K562 (cell line): ENCODE measurements around the gene RHOV. TPM values are rescaled to one million over a fixed set of nuclear protein-coding genes. Genes with fewer than 3 reads are reported as not detected.

ENCODE experiments used
- BRF1 ChIP-seq: IDR thresholded peaks from 3 replicates; pipeline ENCODE4 v1.6.1; 2011; ENCODE audit warnings: borderline replicate concordance, mild to moderate bottlenecking; ENCODE audit not compliant: insufficient read length; ENCODE audit errors: extremely low read depth
- CREM ChIP-seq: IDR thresholded peaks from 2 replicates; pipeline ENCODE4 v1.6.1; 2014; ENCODE audit warnings: antibody characterized with exemption, low read depth
- MTA2 ChIP-seq: fragments of 450-650 bp; IDR thresholded peaks from 2 replicates; pipeline ENCODE4 v1.6.1; 2016; ENCODE audit warnings: low read depth
- NEUROD1 ChIP-seq: fragments of 150-350 bp; IDR thresholded peaks from 2 replicates; pipeline ENCODE4 v1.6.1; 2014; ENCODE audit warnings: borderline replicate concordance, low read length, low read depth; ENCODE audit not compliant: partially characterized antibody
- PCBP2 ChIP-seq: fragments of 200-400 bp; formaldehyde crosslinking; IDR thresholded peaks from 2 replicates; pipeline ENCODE4 v1.6.1; 2018; ENCODE audit warnings: low read length, low read depth, mild to moderate bottlenecking, moderate library complexity; ENCODE audit not compliant: poor library complexity, severe bottlenecking
- RBBP5 ChIP-seq: fragments of 200-600 bp; sonication (generic); IDR thresholded peaks from 2 replicates; pipeline ENCODE4 v1.6.1; 2012; ENCODE audit warnings: borderline replicate concordance, mild to moderate bottlenecking, low read length, control low read depth, inconsistent platforms; ENCODE audit not compliant: insufficient read depth, poor library complexity, severe bottlenecking
- SMAD4 ChIP-seq: fragments of 250-450 bp; sonication (Bioruptor Pico); conservative IDR thresholded peaks from 2 replicates; pipeline ENCODE4 v1.8.0; 2021; ENCODE audit warnings: inconsistent platforms, mild to moderate bottlenecking, moderate library complexity
- TARDBP ChIP-seq: fragments of 450-650 bp; IDR thresholded peaks from 2 replicates; pipeline ENCODE4 v1.6.1; 2016
- TRIM24 ChIP-seq, 2 experiments: fragments of 450-650 bp; IDR thresholded peaks; 2 replicates each; pipeline ENCODE4 v1.6.1; 2016
- UBTF ChIP-seq, 2 experiments: IDR thresholded peaks; 2 replicates each; pipeline ENCODE4 v1.6.1; 2012; ENCODE audit warnings: improper control_type of control experiment in 2 of 2, low read depth in 2 of 2, low read length in 2 of 2, borderline replicate concordance in 1 of 2
- ZKSCAN8 ChIP-seq: fragments of 200-800 bp; sonication (Bioruptor generic); IDR thresholded peaks from 2 replicates; pipeline ENCODE4 v1.6.1; 2016; ENCODE audit warnings: missing genetic modification characterization, missing compliant biosample characterization
- ZNF232 ChIP-seq: sonication (generic); formaldehyde crosslinking; IDR thresholded peaks from 2 replicates; pipeline ENCODE4 v1.8.0; 2022; ENCODE audit warnings: mild to moderate bottlenecking, missing genetic modification reagents
- ZNF239 ChIP-seq: fragments of 250-450 bp; sonication (Bioruptor Pico); IDR thresholded peaks from 2 replicates; pipeline ENCODE4 v1.4.0; 2020; ENCODE audit warnings: mild to moderate bottlenecking
- ZNF609 ChIP-seq: sonication (generic); formaldehyde crosslinking; IDR thresholded peaks from 2 replicates; pipeline ENCODE4 v1.8.1; 2023; ENCODE audit warnings: missing genetic modification reagents, mild to moderate bottlenecking, borderline replicate concordance
- polyA plus RNA-seq, 8 experiments: library from polyadenylated mRNA; depleted of rRNA in 4 of 8; stranded (reverse) in 5 of 8; unstranded in 3 of 8; fragments of >200 nt; fragmentation: Nextera tagmentation in 2 of 8; fragmentation: Illumina TruSeq in 1 of 8; extraction: Ambion mirVana in 2 of 8; extraction: Trizol in 1 of 8; gene quantifications; 2 replicates each; pipeline versions ENCODE4 v1.2.1 to v1.2.3, GENCODE V29; 2011 to 2014; ENCODE audit warnings: inconsistent platforms in 1 of 8, missing spikeins in 1 of 8
- total RNA-seq, 7 experiments: library from RNA; depleted of rRNA in 6 of 7; stranded (reverse); fragments of >200 nt in 6 of 7; fragmentation: Illumina TruSeq in 2 of 7; extraction: Trizol in 2 of 7; gene quantifications; 2 replicates each; pipeline versions ENCODE4 v1.2.1 to v1.2.3, GENCODE V29; 2011 to 2021; ENCODE audit warnings: low replicate concordance in 1 of 7
- TF ChIP-seq, protein P1 (sequence below): fragments of 450-650 bp; IDR thresholded peaks from 2 replicates; pipeline ENCODE4 v1.6.1; 2016; ENCODE audit warnings: antibody characterized with exemption
- TF ChIP-seq, protein P2 (sequence below), 2 experiments: fragments of 450-650 bp; conservative IDR thresholded peaks; 2 replicates each; pipeline ENCODE4 v1.6.1; 2017; ENCODE audit warnings: mild to moderate bottlenecking in 2 of 2, moderate library complexity in 2 of 2

Gene RHOV
- total and polyA plus RNA-seq, 9 of the 15 experiments (the other 6 are each of a cell fraction or from before 2014, with no cell fraction given) = 0.08 to 2.0 (median 1.1) TPM

DNA sequence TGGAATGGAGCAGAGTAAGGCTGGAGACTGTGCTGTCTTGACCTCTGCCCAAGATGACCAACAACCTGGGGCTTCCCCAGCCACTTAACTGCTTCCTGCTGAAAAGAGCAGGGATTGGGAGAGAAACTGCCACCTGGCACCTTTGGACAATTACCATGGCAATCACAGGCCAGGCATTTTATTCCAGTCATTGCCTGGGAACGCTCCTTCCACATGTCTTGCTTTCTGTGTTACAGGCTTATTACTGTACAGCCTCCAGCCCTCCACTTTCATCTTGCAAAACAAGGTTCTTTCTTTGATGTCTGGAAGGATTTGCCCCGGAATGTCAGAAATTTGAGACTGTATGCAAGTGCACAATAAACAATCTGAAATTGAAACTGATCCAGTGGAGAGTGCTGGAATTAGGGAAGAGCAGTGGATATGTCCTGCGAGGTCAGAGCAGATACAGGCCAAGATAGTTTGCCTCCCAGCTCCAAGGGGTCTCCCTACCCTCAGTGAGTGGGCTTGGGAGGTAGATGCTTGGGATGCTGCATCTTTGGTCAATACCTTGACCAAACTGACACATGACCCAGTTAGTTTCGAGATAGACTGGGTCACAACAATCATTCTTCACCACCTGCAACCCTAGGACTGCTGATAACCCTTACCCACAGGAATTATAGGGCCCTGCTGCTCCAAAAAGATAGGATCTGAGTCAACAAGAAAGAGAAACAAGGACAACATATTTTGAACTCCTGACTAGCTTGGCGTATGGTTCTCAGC, 48.2 kb downstream of the RHOV start (continued):
- TF ChIP-seq, protein P1, sequence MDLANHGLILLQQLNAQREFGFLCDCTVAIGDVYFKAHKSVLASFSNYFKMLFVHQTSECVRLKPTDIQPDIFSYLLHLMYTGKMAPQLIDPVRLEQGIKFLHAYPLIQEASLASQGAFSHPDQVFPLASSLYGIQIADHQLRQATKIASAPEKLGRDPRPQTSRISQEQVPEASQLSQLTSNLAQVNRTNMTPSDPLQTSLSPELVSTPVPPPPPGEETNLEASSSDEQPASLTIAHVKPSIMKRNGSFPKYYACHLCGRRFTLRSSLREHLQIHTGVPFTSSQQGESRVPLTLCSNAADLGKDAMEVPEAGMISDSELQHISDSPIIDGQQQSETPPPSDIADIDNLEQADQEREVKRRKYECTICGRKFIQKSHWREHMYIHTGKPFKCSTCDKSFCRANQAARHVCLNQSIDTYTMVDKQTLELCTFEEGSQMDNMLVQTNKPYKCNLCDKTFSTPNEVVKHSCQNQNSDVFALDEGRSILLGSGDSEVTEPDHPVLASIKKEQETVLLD = no peak
- peak; percentile 89; the same call in 1 of the 2 replicates for TF ChIP-seq ZNF609 (CRISPR knock-in tag)
- 0 out of 2 replicates have a peak, but pooled peaks have one; percentile 12 for TF ChIP-seq CREM
- TF ChIP-seq TARDBP = peak; percentile 92; the same call in 1 of the 2 replicates
- peak; percentile 77 to 90 for TF ChIP-seq TRIM24 (IDR thresholded peaks at IDR 0.05)
- TF ChIP-seq RBBP5 = no peak
- TF ChIP-seq ZNF239 (CRISPR knock-in tag) = no peak
- no peak for TF ChIP-seq ZNF232 (CRISPR knock-in tag)
- TF ChIP-seq NEUROD1 = peak; percentile 59
- no peak for TF ChIP-seq UBTF (IDR thresholded peaks at IDR 0.05; ENCODE audit: borderline replicate concordance in 1 of 2, low read depth in 2 of 2, low read length in 2 of 2)
- TF ChIP-seq, protein P2, sequence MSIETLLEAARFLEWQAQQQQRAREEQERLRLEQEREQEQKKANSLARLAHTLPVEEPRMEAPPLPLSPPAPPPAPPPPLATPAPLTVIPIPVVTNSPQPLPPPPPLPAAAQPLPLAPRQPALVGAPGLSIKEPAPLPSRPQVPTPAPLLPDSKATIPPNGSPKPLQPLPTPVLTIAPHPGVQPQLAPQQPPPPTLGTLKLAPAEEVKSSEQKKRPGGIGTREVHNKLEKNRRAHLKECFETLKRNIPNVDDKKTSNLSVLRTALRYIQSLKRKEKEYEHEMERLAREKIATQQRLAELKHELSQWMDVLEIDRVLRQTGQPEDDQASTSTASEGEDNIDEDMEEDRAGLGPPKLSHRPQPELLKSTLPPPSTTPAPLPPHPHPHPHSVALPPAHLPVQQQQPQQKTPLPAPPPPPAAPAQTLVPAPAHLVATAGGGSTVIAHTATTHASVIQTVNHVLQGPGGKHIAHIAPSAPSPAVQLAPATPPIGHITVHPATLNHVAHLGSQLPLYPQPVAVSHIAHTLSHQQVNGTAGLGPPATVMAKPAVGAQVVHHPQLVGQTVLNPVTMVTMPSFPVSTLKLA (conservative IDR thresholded peaks at IDR 0.05) = 0 out of 4 replicates have a peak, but pooled peaks of 1 of the 2 experiments have one; percentile 35
- peak; percentile 87 for TF ChIP-seq SMAD4 (CRISPR knock-in tag)
- TF ChIP-seq BRF1 = no peak
- no peak; the same call in 1 of the 2 replicates for TF ChIP-seq ZKSCAN8
- TF ChIP-seq MTA2 = peak; percentile 99
- no peak for TF ChIP-seq PCBP2
